ENCODE results near the gene CDC42EP2.

Gene CDC42EP2

GRCh38 chr11:65362320-65362931 lies 47.8 kb downstream of the CDC42EP2 start:
- peak; percentile 64 to 87 for DNase-seq

- no peak for DNase-seq
Measured at GRCh38 chr11:65362966-65363365, 48.3 kb downstream of the CDC42EP2 start.

GRCh38 chr11:65363770-65364169 lies 49.1 kb downstream of the CDC42EP2 start:
- no peak for DNase-seq

- peak; percentile 60 to 79 for DNase-seq
Measured at GRCh38 chr11:65366340-65366773, 51.7 kb downstream of the CDC42EP2 start.

- DNase-seq: no peak
Measured at GRCh38 chr11:65370659-65371049, 56.0 kb downstream of the CDC42EP2 start.
